MCF 10A (cell line): ENCODE results near the gene LMF1. TPM values are rescaled to one million over a fixed set of nuclear protein-coding genes. Genes with fewer than 3 reads are reported as not detected.

Experiments
- BruUV-seq: library from RNA; stranded (reverse); fragments of 400-500 nt; replicated peaks from 2 replicates; lab custom pipeline; 2021; lab: Mats Ljungman, UMichigan
- CTCF ChIA-PET: fragments of 300-600 bp; sonication (Branson Sonifier 250); formaldehyde crosslinking; extraction: SDS; loops from one replicate; lab custom pipeline; 2021; ENCODE audit warnings: antibody characterized with exemption, inconsistent platforms; lab: Yijun Ruan, JAX
- POLR2A ChIA-PET: fragments of 300-600, 350-650 bp; sonication (Branson Sonifier 250); formaldehyde crosslinking; extraction: SDS; loops from one replicate; lab custom pipeline; 2020; ENCODE audit warnings: antibody characterized with exemption, inconsistent platforms; lab: Yijun Ruan, JAX
- DNase-seq: peaks from one replicate; pipeline ENCODE4 v3.0.0-alpha.2; 2018; ENCODE audit not compliant: unreplicated experiment
- H3K27ac Mint-ChIP-seq: one replicate; pipeline ENCODE4 v1.8.0; 2022; ENCODE audit warnings: mild to moderate bottlenecking, low read depth, mixed read lengths; ENCODE audit not compliant: unreplicated experiment
- H3K27me3 Mint-ChIP-seq: one replicate; pipeline ENCODE4 v1.8.0; 2022; ENCODE audit warnings: mixed read lengths; ENCODE audit not compliant: insufficient read depth, unreplicated experiment
- H3K36me3 Mint-ChIP-seq: one replicate; pipeline ENCODE4 v1.8.0; 2022; ENCODE audit warnings: mild to moderate bottlenecking, moderate library complexity, mixed read lengths; ENCODE audit not compliant: insufficient read depth, unreplicated experiment
- H3K4me1 Mint-ChIP-seq: one replicate; pipeline ENCODE4 v1.8.0; 2022; ENCODE audit warnings: mixed read lengths; ENCODE audit not compliant: insufficient read depth, unreplicated experiment
- H3K4me3 Mint-ChIP-seq: one replicate; pipeline ENCODE4 v1.8.0; 2022; ENCODE audit warnings: mild to moderate bottlenecking, moderate library complexity, mixed read lengths; ENCODE audit not compliant: unreplicated experiment
- H3K9me3 Mint-ChIP-seq: one replicate; pipeline ENCODE4 v1.8.0; 2022; ENCODE audit warnings: mixed read lengths; ENCODE audit not compliant: unreplicated experiment
- CTCF ChIP-seq: fragments of 200-600 bp; IDR thresholded peaks from one replicate; pipeline ENCODE4 v1.8.0; 2022; ENCODE audit warnings: antibody characterized with exemption, mild to moderate bottlenecking; ENCODE audit not compliant: unreplicated experiment
- intact Hi-C: fragments of 100-400 bp; cut with micrococcal nuclease; formaldehyde crosslinking; loops from 2 replicates; pipeline ENCODE4 v1.14.1; 2022
- total RNA-seq: library from RNA; stranded (reverse); gene quantifications from 2 replicates; pipeline ENCODE4 v1.2.3, GENCODE V29; 2022

Gene LMF1
- total RNA-seq, 1 experiment from 2014 or later, result 9.9 TPM

- Mint-ChIP-seq H3K27me3 (peaks cover 58% of the 10 kb centered on the region), H3K27ac (no peak overlapping the region), H3K4me1 (no peaks in the 10 kb centered on the region), H3K36me3 (peaks cover 6% of the 10 kb centered on the region), H3K9me3 (no peaks in the 10 kb centered on the region), H3K4me3 (no peak overlapping the region)
- CTCF ChIA-PET, result no interaction called here
- POLR2A ChIA-PET, result interaction anchor here (0.6 kb wide), 1 partner anchor 11 kb away, joined by 3 read pairs; no protein-coding TSS in a partner anchor
- no TSS peak for BruUV-seq
- TF ChIP-seq CTCF, result no peak
- intact Hi-C loops, result no loop called here
- no peak for DNase-seq
Observed at GRCh38 chr16:1006781-1007180, 36.0 kb upstream of the LMF1 start.

GRCh38 chr16:1005286-1005685 is 34.5 kb upstream of the LMF1 start:
- POLR2A ChIA-PET, result no interaction called here
- CTCF ChIA-PET, result interaction anchor here (1.0 kb wide), 1 partner anchor 52 kb away, joined by 4 read pairs; no protein-coding TSS in a partner anchor
- DNase-seq, result no peak
- H3K27me3 Mint-ChIP-seq, result peaks cover 52% of the 10 kb centered on the region
- H3K27ac Mint-ChIP-seq, result no peak overlapping the region
- intact Hi-C loops, result no loop called here
- no peaks in the 10 kb centered on the region for H3K9me3 Mint-ChIP-seq
- H3K4me3 Mint-ChIP-seq, result no peak overlapping the region
- H3K4me1 Mint-ChIP-seq, result no peaks in the 10 kb centered on the region
- peaks cover 6% of the 10 kb centered on the region for H3K36me3 Mint-ChIP-seq
- BruUV-seq, result no TSS peak
- TF ChIP-seq CTCF, result no peak

- ChIA-PET CTCF (no interaction called here), POLR2A (no interaction called here)
- peak; percentile 6 for DNase-seq
- no peak overlapping the region for H3K27ac Mint-ChIP-seq
- no peaks in the 10 kb centered on the region for H3K9me3 Mint-ChIP-seq
- no peak for TF ChIP-seq CTCF
- H3K36me3 Mint-ChIP-seq, result peaks cover 2% of the 10 kb centered on the region
- intact Hi-C loops, result no loop called here
- H3K27me3 Mint-ChIP-seq, result peaks cover 47% of the 10 kb centered on the region
- no peaks in the 10 kb centered on the region for H3K4me1 Mint-ChIP-seq
- BruUV-seq, result no TSS peak
- no peak overlapping the region for H3K4me3 Mint-ChIP-seq
Observed at GRCh38 chr16:1003391-1004347, 32.9 kb upstream of the LMF1 start.

- Mint-ChIP-seq H3K36me3 (no peaks in the 10 kb centered on the region), H3K27ac (no peak overlapping the region), H3K4me1 (no peaks in the 10 kb centered on the region), H3K4me3 (no peak overlapping the region), H3K9me3 (no peaks in the 10 kb centered on the region), H3K27me3 (peaks cover 48% of the 10 kb centered on the region)
- peak; percentile 94 for DNase-seq
- intact Hi-C loops, result no loop called here
- ChIA-PET CTCF (interaction anchor here (0.5 to 0.7 kb wide), 2 partner anchors 16 to 290 kb away, joined by 3 to 4 read pairs; no protein-coding TSS in a partner anchor), POLR2A (no interaction called here)
- no TSS peak for BruUV-seq
- no peak for TF ChIP-seq CTCF
Observed at GRCh38 chr16:1002399-1003166, 31.8 kb upstream of the LMF1 start.
